NOMO-1 treated with DMSO at 0.1 percent for 48 hours (cell line): ENCODE data around the gene ELMOD1.

ENCODE experiments used
- DNase-seq: peaks from one replicate; lab custom pipeline; 2025; ENCODE audit not compliant: unreplicated experiment; lab: John Stamatoyannopoulos, UW

ELMOD1 gene

DNA sequence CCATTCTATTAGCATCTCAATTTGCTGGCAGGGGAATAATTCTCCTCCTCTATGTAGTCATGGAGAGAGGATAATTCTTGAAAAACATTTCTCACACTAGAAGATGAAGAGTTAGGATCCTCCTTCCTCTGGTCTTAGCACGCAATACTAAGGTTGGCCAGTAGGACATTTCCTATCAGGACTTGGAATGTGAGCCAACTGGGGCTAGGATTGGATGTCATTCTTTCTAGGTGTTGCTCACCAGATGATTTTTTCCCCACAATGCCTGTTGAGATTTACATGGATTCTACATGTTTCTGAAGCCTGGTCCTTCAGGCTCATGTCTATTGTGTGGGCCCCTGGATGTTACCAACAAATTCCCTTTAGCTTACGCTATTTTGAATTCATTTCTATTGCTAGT, 92.9 kb downstream of the ELMOD1 start:
- DNase-seq, result no peak

DNA sequence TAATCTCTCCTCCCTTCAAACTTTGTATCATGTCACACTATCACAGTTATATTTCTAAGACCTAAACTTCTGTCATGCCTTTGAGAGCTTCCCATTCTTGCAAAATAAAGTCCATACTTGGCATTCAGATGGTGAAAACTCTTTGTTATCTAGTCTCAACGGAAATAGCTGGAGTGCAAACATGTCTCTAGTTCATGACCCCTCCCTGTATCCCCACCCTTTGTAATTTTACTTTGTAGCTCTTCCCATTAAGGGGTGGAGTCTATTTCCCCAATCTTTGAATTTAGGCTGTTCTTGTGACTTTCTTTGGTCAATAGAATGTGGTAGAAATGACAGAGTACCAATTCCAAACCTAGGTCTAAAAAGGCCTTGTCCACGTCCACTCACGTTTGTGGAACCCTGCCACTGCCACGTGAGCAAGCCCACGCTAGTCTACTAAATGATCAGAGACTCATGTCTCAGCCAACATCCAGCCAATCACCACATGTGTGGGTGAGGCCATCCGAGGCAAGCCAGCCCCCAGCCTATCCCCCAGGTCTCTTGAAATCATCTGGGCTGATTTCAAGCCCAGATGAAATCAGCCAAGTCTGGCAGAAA, 97.5 kb downstream of the ELMOD1 start:
- no peak for DNase-seq

DNA sequence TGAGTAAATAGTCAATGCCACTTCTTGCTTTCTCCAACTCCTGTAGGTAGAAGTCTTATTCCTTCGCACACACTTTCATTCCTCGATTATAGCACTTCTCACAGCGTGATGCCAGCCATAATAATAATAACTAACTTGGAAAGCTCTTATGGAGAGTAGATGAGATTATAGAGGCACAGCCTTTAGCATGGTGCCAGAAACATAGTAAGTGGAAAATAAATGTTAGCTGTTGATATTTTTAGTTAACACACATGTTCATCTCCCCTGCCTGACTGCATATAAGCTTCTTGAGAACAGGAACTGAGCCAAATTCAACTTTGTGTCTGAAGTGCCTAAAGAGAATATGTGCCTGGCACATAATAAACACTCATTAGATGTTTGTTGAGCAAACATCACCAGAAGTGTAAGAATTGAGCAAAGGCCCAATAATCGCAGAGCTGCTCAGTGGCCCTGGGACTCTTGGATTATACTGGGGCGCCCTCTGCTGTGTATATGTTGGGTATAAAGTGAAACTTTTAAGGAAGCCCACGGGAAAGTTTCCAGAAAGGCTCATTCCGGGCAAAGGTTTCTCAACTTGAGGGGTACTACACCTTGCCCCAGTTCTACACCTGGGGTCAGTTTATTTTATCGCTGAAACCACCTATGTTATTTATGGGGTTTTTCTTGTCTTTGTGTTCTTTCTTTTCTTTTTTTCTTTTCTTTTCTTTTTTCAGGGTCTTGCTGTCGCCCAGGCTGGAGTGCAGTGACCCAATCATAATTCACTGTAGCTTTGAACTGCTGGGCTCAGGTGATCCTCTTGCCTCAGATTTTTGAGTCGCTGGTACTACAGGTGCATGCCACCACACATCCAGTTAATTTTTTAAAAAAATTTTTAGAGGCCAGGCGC, 98.6 kb downstream of the ELMOD1 start:
- peak; percentile 56 for DNase-seq

DNA sequence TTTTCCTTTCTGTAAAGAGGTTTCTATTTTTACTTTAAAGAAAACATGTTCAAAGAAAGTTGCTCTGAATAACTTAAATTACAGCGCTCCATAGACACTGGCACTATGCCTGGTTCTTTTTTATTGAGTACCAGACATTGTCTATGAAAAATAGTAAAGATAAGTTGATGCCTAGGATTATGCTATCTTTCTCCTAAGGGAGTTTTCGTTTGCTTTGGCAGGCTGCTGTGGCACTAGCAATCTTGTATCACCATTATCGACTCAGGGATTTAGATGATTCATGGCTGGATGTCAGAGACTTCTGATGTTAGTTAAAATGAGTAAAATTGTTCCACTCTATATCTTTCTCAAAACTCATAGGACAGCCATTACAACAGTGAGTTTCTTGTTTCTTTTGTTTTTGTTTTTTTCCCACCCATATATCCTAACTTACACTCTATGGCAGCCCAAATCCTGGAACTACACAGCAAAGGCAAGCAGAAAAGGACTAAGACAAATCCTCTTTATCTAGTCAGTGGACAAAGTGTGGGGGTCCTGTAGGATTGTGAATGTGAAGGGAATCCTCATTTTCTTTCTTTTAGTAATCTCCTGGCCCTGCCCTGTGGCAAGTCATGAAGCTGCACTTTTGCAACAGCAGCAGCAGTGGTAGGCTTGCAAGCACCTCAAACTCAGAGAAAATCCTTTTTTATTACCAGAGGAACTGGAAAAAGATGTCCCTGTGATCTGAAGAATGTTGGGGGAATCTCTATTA, 100.2 kb downstream of the ELMOD1 start:
- no peak for DNase-seq

GRCh38 chr11:107695446-107695845, 104.5 kb downstream of the ELMOD1 start:
- no peak for DNase-seq

DNA sequence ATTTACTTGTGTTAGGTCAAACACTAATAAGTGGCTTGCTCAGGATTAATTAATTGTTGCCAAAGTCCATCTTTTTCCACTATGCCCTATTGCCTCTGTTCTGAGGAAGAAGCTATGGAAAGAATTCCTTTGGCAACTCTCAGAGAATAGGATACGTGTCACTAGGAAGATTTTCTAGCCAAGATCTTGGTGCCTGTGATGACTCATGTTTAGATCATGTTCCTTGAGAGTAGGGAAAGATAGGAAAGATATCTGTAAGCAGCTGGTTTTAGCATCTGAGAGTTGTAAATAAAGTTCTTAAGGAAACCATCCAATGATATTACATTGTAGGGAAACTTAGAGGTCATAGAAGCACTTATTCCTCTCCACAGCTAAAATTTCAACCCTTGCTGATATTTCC, 105.2 kb downstream of the ELMOD1 start:
- no peak for DNase-seq

DNA sequence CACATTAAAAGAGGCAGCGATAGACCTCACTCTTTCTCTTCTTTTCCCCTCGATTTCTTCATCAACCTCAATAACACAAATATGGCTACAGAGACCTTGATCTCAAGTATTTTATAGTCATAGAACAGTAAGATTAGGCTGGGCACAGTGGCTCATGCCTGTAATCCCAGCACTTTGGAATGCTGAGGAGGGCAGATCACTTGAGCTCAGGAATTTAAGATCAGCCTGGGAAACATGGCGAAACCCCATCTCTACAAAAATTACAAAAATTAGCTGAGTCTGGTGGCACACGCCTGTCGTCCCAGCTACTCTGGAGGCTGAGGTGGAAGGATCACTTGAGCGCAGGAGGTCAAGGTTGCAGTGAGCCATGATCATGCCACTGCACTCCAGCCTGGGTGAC, 106.3 kb downstream of the ELMOD1 start:
- DNase-seq, result no peak

- DNase-seq, result no peak
Measured at GRCh38 chr11:107699371-107700285, 108.7 kb downstream of the ELMOD1 start.

- DNase-seq, result no peak
Measured at GRCh38 chr11:107702109-107702660, 111.2 kb downstream of the ELMOD1 start.

DNA sequence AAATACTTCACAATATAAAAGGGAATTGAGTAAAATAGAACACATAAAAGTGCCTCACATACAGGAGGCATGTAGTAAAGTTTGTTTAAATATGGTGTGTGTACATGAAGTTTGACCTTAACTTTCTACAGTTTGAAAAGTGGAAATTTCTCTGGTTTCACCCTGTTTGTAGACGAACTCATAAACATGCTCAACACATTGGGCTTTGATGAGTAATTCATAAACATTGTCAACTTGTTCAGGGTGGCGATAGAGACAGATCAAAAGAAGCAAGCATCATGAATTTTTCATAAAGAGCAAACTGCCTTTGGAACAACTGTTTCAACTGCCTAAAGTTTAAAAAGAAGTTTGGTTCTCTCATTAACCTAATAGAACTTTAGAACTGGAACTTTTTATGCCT, 111.8 kb downstream of the ELMOD1 start:
- no peak for DNase-seq

GRCh38 chr11:107704451-107704850, 113.5 kb downstream of the ELMOD1 start:
- no peak for DNase-seq

DNA sequence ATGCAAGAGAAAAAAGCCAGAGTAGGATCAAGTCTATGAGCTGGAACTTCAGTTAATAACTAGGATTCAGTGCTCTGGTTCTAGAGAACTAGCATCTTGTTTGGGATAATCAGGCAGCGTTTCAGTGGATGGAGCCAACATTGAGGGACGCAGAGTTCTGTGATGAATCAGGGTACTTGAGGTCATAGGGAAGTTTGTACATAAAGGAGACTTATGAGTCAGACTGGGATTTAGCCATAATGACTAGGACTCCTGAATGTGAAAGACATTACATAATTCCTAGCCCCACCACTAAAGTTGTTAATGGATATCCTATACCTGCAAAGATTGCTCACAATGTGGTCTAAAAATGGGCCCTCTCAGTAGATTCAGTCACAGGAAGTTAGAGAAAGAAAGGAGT, 114.1 kb downstream of the ELMOD1 start:
- no peak for DNase-seq

DNA sequence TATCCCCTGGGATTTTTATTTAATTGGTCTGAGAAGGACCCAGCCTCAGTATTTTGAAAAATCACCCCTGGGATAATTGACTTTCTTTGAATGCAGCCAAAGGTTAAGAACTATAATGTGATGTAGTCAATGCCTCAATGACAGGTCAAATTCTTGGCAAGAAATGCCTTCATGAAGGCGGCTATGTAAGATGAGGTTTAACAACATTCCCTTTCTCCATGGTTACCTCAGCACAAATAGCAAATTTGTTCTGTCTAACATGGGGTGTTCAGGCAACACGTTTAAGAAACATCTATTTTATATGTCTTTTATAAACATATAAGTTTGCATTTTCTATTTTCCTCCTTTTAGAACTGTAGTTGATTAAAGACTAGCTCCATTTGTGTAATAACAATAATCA, 115.6 kb downstream of the ELMOD1 start:
- DNase-seq, result no peak

DNA sequence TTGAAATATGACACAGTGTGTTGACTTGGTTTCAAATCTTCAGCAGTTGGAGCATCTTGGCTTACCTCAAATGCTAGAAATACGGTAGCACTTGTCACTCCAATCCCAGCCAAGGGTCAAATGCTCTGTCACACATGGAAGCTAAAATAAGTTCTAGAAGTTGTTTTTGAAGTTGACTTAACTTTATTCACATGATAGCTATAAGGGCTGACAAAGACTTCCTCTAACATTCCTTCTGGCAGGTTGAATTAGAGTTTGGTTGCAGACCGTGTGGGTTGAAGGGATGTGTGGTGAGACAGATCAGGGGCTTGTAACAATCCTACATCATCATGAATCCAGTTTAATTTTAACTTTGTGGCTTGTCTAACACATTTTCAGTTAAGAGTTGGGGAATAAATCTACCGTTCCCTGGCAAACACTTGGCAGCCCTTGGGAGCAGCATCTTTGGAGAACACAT, 116.3 kb downstream of the ELMOD1 start:
- no peak for DNase-seq

DNA sequence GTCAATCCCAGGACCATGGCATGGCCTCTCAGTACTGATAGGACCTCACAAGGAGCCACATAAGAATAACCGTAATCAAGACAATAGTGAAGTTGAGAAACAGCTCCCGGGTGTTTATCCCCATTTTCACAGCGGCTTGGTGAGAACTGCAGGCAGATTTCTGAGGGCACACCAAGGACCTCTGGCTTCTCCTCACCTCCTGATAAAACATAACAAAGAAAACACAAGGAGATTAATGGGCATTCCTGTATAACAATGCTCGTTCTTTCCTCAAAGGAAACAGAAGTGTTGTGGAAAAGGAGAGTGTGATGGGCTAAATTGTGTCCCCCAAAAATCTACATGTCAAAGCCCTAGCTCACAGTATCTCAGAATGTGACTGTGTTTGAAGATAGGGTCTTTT, 116.9 kb downstream of the ELMOD1 start:
- no peak for DNase-seq

DNA sequence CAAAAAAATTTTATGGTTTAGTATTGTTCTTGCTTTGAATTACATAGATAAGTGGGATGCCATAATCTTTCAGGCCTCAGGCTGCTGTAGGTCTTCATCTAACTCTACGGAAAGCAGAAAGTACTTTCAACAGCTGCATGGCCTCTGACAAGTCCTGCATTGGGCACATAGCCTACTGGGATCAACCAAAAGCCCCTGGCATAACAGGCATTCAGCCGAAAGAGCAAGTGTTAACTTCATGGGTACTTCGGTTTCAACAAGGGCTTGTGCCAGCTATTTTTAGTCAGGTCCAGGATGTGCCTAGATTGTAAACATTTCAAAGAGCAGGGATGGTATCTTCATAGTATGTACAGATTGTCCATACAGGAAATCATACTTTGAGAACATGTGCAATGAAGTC, 117.8 kb downstream of the ELMOD1 start:
- no peak for DNase-seq

DNA sequence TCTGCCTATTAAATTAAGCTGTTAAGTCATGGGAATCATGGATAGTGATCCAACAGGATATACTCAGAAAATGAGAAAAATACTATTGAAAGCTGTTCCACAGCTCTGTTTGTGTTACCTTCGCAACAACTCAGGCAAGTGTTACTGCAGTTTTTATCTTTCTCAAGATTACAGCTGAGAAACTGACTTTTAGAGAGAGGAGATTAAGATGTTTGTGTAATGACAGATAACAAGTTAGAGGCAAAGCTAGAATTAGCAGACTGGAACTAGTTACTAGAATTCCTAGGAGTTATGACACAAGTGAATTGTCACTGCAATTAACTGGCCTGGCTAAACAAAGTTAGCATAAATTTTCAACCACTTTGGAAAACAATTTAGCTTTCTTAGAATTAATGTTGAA, 119.4 kb downstream of the ELMOD1 start:
- no peak for DNase-seq

GRCh38 chr11:107711861-107712755, 121.2 kb downstream of the ELMOD1 start, which contains the start of gene SLN:
Gene SLN (minus strand): TSS chr11:107712056.
- no peak for DNase-seq

GRCh38 chr11:107713009-107713408, 122.1 kb downstream of the ELMOD1 start:
- peak; percentile 31 for DNase-seq
